HG03354 (cell line): Measurements from ENCODE around the gene RYR3.

Experiments used
- ATAC-seq: cut with Tn5 transposase; IDR thresholded peaks from one replicate; pipeline ENCODE4 v1.9.1; 2021; ENCODE audit warnings: mild to moderate bottlenecking; ENCODE audit not compliant: unreplicated experiment, poor library complexity, severe bottlenecking

Gene RYR3

GRCh38 chr15:33840615-33841014 lies 529.8 kb downstream of the RYR3 start:
- no peak for ATAC-seq

GRCh38 chr15:33844186-33844585 lies 533.4 kb downstream of the RYR3 start:
- no peak for ATAC-seq

- ATAC-seq: no peak
Measured at GRCh38 chr15:33844597-33844996, 533.8 kb downstream of the RYR3 start.

- ATAC-seq: no peak
Measured at GRCh38 chr15:33846142-33846541, 535.4 kb downstream of the RYR3 start.

GRCh38 chr15:33846862-33847261 lies 536.1 kb downstream of the RYR3 start:
- no peak for ATAC-seq

- ATAC-seq: no peak
Measured at GRCh38 chr15:33848011-33848410, 537.2 kb downstream of the RYR3 start.

- ATAC-seq: no peak
Measured at GRCh38 chr15:33851079-33851478, 540.3 kb downstream of the RYR3 start.

- ATAC-seq: no peak
Measured at GRCh38 chr15:33852094-33852493, 541.3 kb downstream of the RYR3 start.

- no peak for ATAC-seq
Measured at GRCh38 chr15:33852570-33852969, 541.8 kb downstream of the RYR3 start.

GRCh38 chr15:33857726-33858125 lies 547.0 kb downstream of the RYR3 start:
- no peak for ATAC-seq

GRCh38 chr15:33858836-33859235 lies 548.1 kb downstream of the RYR3 start:
- ATAC-seq: no peak

GRCh38 chr15:33859992-33860545 lies 549.3 kb downstream of the RYR3 start:
- ATAC-seq: no peak

- ATAC-seq: no peak
Measured at GRCh38 chr15:33860754-33861153, 550.0 kb downstream of the RYR3 start.

- ATAC-seq: no peak
Measured at GRCh38 chr15:33864360-33865075, 553.8 kb downstream of the RYR3 start.

- ATAC-seq: no peak
Measured at GRCh38 chr15:33865416-33865815, 554.6 kb downstream of the RYR3 start.

GRCh38 chr15:33866101-33866737 lies 555.5 kb downstream of the RYR3 start:
- ATAC-seq: no peak

GRCh38 chr15:33871980-33872379 lies 561.2 kb downstream of the RYR3 start:
- ATAC-seq: no peak

GRCh38 chr15:33872416-33873106 lies 561.8 kb downstream of the RYR3 start:
- ATAC-seq: no peak

- ATAC-seq: no peak
Measured at GRCh38 chr15:33874156-33874555, 563.4 kb downstream of the RYR3 start.

GRCh38 chr15:33882921-33883320 lies 572.2 kb downstream of the RYR3 start:
- no peak for ATAC-seq

- ATAC-seq: no peak
Measured at GRCh38 chr15:33888176-33888575, 577.4 kb downstream of the RYR3 start.
